ENCODE data around the gene UNC5B.

Gene UNC5B

DNA sequence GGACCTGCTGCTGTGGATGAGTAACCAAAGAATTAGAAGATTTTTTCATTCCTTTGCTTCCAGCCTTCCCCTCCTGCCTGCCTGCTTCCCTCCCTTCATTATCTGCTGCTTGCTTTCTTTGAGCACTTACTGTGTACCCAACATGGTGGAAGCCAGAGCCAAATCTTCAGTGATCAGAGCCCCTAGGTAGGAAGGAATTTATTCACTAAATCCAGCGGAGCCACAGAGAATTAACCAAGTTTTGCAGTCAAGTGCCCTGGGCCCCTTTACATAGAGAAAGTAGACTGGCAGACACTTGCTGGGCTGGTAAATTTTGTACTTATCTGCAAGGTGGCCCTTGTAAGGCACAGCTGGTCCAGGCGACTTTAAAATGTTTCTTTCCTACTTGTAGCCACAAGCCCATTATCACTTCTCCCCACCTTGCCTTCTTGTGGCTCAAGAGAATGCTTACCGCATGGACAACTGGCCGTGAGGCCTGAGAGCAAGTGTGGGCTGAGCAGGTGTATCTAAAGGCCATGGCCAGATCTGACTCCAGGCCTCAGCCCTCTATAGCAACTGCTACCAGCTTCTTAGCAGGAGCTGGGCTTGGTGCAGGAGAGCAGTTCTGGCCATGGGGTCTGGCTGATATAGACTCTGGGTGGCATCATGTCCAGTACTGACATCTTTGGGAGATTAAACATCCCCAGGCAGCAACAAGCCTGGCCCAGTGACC, 11.1 kb downstream of the UNC5B start:
- no peak for DNase-seq

DNA sequence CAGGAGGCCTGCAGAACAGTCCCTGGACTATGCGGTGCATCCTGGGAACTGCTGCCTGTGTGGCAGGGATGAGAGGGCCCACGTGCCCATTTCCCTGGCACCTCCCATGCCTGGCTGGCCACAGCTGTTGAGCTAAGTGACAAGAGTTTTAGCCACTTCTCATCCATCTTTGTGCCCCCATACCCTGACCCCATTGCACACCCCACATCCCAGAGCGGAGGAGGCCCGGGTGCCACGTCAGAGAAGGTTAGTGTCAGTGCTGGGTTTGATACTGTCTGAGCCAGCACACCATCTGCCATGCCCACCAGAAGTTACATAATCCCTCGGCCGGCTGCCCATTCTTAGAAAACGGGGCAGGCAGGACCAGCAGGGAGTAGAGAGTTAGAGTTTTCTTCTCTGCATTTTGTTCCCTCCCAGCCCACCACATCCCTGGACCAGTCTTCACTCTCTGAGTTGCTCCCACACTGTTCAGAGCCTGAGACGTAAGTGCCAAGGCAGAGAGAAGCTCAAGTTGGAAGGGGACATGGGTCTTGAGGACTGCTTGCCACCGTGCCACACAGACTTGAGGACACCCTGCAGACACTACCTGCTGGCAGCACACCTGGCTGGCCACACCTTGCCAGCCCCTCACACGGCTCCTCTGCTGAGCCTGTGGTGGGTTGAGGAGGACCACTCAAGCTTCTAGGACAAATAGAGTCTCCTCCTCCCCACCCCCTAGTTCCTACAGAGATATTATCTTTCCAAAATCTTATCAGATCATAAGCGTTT, 13.1 kb downstream of the UNC5B start:
- no peak for DNase-seq

- DNase-seq, result no peak
Measured at GRCh38 chr10:71228875-71229675, 16.7 kb downstream of the UNC5B start.

- no peak for DNase-seq
Measured at GRCh38 chr10:71229726-71230655, 17.6 kb downstream of the UNC5B start.

DNA sequence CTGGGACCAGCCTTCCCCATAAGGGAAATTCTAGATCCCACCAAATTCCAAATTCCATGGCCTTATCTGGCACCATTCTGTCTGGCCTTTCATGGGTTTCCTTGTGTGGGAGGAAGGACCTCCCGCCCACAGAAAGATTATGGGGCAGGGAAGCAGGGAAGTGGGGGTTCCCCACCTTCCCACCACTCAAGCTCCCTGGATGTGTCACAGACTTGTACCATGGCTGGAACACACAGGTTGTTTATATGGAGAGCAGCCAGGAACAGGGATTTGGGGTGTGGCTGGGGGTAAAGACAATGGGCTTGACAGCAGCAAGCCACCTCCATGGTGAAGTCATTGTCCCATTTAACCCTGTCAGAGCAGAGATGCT, 18.3 kb downstream of the UNC5B start:
- no peak for DNase-seq

DNA sequence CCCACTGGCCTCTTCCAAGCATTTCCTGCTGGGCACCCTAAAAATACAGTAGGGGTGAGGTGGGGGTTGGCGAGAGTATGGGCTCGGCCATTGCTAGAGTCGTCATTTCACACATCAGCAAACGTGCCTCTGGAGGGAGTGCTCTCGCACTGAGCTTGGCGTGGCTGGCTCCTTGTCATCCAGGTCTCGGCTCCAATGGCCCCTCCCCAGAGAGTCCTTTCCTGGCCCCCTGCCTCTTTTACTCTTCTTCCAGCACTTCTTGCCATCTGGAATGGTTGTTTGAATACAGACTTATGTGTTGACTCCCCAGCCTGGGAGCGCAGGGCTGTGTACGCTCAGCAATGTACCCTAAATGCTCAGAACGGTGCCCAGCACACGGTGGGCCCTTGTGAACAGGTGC, 18.8 kb downstream of the UNC5B start:
- DNase-seq, result no peak

DNA sequence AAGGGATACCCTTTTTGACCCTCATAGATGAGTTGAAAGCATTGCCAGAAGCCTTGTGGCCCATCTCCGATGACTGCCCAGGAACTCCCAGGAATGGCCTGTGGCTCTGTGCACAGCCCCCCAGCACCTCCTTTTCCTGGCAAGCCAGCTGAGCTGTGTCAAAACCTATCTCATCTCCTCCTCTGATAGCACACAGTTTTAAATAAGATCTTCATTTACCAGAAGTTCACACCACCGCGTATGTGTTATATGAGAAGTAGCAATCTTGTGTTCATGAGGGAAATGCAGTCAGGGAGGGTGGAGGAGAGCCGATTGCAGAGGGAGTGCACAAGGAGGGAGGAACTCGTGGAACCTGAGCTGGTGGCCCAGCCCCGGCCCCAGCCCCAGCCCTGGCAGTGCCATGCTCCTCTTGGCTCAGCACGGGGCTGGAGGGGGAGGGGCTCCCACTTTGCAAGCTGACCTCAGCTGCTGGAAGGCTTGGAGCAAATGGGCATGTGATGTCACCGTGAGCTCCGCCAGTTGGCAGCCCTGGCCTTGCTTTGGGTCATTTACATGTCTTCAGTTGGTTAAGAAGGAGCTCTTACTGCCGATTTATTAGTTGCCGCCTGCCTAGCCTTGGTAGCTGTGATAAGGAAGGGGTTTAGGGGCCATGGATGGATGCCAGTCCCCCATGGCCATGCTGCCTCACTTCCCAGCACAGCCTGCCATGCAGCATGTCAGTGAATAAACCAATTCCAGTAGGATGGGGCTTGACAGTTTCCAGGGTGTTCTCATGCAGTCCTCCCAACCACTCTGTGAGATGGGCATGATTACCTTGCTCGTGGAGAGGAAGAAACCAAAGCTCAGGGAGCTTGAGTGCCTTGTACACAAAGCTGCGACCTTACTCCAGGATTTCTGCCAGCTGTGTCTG, 20.0 kb downstream of the UNC5B start:
- no peak for DNase-seq

DNA sequence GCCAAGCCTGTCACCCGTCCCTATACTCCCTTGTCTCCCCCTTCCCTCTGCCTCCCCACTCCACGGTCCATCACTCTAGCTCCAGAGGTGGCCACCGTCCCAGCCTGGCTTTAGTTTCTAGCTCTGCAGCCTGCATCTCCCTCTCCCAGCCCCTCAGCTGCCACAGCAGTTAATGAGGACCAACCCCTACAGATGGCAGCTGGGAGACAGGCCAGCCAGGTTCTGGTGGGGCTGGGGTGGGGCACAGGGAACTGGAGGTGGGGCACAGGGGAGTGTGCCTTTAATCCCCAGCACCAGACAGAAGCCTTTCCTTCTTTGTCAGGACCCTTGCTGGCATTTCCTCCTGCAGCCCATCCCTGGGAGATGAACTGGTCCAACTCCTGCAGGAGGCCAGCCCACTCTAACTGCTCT, 21.1 kb downstream of the UNC5B start:
- no peak for DNase-seq

DNA sequence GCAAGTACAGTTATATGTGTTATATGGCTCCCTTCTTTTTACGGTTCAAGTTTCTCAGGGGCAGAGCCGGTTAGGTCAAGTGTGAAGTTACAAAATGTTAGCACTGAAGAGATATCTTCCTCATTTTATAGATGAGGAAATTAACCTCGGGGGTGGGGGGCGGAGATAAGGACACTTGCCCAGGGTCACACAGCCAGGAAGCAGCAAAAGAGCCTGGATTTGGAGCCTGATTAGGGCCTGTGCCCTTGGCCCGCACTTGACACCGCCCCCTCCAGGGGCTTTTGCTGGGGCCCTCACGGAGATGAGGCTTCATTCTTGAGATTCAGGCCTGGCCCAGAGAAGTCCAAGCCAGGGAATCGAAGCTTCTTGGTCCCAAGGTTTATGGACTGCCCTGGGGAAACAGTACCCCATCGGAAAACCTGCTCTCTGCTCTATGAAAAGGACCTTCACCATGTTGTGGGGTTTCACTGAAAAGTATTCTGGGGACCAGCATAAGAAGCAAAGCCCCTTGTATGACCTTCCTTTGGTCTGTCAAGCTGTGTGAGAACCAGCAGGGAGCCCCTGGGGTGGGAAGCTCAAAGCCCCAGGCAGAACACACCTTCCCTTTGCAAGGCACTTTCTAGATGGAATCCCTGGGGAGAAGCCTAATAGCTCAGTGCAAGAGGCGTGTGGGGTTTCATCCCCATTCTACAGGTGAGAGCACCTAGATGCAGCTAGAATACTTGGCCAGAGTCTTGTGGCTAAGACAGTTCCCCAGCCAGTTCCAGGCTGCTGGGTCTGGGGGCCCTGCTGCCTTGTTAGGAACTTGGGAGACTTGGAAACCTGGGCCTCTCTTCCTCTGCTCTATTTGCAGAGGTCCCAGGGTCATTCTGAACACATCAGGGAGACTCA, 21.9 kb downstream of the UNC5B start:
- DNase-seq, result no peak

DNA sequence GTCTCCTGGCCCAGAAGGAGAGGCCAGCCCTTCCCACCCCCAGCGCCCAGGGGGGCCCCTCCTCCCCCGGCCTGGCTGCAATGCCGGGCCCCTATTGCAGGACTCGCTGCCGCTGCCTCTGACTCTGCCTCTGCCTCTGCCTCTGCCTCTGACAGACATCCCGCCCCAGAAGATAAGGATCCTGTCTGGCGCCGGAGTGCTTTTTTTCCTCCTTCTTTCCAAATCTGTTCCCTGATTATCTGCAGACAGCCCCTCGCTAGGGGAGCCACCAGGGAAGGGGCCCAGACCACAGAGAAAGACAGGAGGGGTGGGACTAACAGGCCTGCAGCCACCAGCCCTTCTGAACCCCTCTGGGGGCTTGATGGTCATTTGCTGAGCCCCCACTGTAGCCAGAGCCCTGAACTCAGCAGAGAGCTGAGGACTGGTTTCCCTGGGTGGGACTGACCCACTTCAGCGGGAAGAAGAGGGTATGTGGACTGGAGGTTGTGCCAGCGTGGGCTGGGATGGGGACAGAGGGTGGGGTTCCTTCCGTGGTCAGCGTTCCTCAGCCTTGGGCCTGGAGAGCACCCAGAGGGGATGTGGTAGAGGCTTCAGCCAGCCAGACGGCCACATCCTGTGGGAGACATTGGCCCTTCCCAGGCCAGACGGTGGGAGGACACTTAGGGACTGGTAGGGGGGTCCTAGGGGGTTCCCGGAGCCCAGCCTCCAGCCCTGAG, 22.8 kb downstream of the UNC5B start:
- DNase-seq, result no peak

DNA sequence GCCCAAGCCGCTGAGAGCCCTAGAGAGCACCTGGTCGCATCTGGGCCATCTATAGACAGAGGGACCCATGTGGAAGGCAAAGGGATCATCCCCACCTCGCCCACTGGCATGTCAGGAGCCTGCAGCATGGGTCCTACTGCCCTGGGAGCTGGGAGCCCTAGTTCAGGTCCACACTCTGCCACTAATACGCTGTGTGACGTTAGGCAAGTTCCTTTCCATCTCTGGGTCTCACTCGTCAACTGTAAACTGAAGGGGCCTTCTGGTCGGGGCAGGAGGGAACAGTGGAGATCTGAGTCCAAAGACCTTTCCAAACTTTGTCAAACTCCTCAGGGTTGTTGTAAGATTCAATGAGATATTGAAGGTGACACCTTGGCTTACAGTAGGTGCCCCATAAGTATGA, 23.4 kb downstream of the UNC5B start:
- DNase-seq, result no peak

DNA sequence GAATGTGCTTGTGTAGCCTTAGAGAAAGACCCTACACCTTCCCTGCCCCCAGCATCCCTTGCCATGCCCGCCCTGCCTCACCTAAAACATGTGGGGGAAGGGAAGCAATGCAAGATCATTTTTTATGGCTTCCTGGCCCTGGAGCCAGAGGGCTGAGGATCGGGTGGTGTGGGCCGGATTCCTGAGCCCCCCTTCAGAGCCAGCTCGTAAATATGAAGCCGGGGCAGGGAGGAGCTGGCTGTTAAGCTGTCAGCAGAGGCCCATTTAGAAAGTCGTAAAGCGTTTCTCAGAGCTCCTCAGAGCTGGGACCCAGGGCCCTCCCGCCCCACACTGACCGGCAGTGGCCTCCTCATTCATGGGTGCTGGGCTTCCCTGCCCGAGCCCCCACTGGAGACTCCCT, 23.9 kb downstream of the UNC5B start:
- no peak for DNase-seq

GRCh38 chr10:71236822-71237682, 24.7 kb downstream of the UNC5B start:
- DNase-seq, result no peak

GRCh38 chr10:71237843-71238623, 25.7 kb downstream of the UNC5B start:
- no peak for DNase-seq

DNA sequence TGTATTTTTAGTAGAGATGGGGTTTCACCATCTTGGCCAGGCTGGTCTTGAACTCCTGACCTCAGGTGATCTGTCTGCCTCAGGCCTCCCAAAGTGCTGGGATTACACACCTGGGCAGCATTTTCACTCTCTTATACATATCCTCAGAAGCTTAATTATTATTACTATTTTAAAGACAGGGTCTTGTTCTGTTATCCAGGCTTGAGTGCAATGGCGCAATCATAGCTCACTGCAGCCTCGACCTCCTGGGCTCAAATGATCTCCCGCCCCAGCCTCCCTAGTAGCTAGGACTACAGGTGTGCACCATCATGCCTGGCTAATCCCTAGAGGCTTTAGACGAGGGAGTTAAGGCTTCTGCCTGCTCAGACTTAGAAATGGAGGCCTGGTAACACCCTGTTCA, 26.3 kb downstream of the UNC5B start:
- no peak for DNase-seq

- DNase-seq, result no peak
Measured at GRCh38 chr10:71239131-71239915, 27.0 kb downstream of the UNC5B start.

All from T-helper 9 cell (primary cell).